Gastrocnemius medialis (tissue), 4 donors: Measurements from ENCODE around the gene ACAD11.

Experiments used
- CTCF ChIP-seq, 5 experiments: fragments of 450-650 bp in 3 of 5; fragments of 200-600 bp in 2 of 5; sonication (generic) in 2 of 5; IDR thresholded peaks in 4 of 5; conservative IDR thresholded peaks in 1 of 5; 1 replicate in 4 of 5; 2 replicates in 1 of 5; pipeline ENCODE4 v1.5.1; 2016 to 2019; ENCODE audit warnings: antibody characterized with exemption in 5 of 5, mild to moderate bottlenecking in 3 of 5, moderate library complexity in 3 of 5
- POLR2A ChIP-seq, 2 donors: fragments of 450-650 bp; IDR thresholded peaks; one replicate each; pipeline ENCODE4 v1.6.1; 2017; ENCODE audit warnings: antibody characterized with exemption in 2 of 2, mild to moderate bottlenecking in 2 of 2, moderate library complexity in 2 of 2

GRCh38 chr3:132535575-132536441, 123.8 kb downstream of the ACAD11 start:
- TF ChIP-seq POLR2A (IDR thresholded peaks at IDR 0.05) (no peak), CTCF (IDR thresholded peaks at IDR 0.05 in 4 of 5, conservative IDR thresholded peaks at IDR 0.05 in 1 of 5) (peak; percentile 54 to 76 (median 61))
